ENCODE measurements around the gene CEMP1.
"Not testable (repeated sequence)": the region's sequence is repeated elsewhere in the genome, so short reads cannot be mapped to it uniquely, and the experiment has no call there.

The CEMP1 gene, protein sequence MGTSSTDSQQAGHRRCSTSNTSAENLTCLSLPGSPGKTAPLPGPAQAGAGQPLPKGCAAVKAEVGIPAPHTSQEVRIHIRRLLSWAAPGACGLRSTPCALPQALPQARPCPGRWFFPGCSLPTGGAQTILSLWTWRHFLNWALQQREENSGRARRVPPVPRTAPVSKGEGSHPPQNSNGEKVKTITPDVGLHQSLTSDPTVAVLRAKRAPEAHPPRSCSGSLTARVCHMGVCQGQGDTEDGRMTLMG

DNA sequence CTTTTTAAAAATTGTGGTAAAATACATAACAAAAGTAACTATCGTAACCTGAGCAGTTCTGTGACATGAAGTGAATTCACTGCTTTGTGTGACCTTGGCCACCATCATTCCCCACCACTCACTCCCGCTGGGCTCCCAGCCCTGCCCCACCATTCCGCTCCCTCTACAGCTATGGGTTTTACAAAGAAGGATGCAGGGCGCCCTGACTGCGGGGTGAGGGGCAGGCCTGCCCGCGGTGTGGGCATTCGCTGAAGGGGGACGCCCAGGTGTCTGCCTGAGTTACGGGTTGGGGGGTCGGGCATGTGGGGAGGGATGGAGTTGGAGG is at the start of gene CEMP1:
TSS of gene CEMP1 (minus strand) at position 38 of the 325 bp plus-strand sequence. CDS start 335 bp downstream, outside the sequence.
- no peak for DNase-seq

DNA sequence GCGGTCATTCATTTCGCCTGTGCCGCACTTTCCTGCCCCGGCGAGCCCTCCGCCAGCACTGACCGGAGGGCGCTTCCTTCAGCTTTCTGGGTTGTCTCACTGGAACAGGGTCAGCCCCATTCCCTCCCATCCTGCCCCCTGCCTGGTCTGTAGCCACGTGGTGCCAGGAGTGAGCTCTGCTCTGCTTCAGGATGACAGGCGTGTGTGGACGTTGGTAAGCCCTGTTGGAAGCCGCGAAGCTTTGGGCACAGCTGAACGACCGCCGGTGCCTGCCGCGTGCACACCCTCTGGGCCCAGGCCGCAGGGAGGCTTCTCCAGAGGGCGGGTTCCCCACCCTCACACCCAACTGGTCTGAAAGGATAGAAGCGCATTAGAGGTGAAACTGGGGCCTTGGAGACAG is 49.6 kb upstream of the CEMP1 start:
- DNase-seq = not testable (repeated sequence)

GRCh38 chr16:2580143-2580542 is 48.9 kb upstream of the CEMP1 start:
- DNase-seq = not testable (repeated sequence)

- not testable (repeated sequence) for DNase-seq
Observed at GRCh38 chr16:2578905-2579304, 47.7 kb upstream of the CEMP1 start.

DNA sequence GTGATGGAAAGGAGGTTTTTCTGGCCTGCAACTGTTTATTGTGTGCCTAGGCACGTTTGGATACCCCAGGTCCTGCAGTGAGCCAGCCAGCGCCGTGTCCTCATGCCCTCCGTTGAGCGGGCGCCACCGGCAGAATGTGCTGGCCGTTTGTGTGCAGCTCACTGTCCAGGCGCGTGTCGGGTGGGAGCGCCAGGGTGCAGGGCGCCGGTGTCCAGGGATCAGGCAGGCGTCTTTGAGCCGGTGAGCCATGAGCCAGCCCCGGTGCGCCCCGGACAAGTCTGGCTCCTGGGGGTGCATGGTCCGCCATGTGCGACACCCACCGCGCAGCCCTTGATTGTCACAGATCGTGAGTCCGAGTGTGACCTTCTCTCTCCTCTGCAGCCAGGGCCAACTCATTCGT is 45.8 kb upstream of the CEMP1 start:
- DNase-seq = not testable (repeated sequence)

- not testable (repeated sequence) for DNase-seq
Observed at GRCh38 chr16:2575839-2576238, 44.6 kb upstream of the CEMP1 start.

DNA sequence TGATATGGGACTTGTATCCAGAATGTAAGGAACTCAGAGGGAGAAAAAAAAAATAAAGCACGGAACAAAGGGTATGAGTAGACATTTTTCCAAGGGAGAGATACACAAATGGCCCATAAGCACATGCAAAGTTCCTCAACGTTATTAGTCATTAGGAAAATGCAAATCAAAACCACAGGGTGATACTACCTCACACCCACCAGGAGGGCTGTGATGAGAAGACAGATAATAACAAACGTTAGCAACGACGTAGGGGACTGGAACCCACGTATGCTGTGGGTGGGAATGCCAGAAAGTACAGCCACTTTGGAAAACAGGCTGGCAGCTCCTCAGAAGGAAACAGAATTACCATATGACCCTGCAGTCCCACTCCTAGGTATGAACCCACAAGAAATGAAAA is 41.5 kb upstream of the CEMP1 start:
- DNase-seq = not testable (repeated sequence)

- not testable (repeated sequence) for DNase-seq
Observed at GRCh38 chr16:2568573-2568972, 37.4 kb upstream of the CEMP1 start.

DNA sequence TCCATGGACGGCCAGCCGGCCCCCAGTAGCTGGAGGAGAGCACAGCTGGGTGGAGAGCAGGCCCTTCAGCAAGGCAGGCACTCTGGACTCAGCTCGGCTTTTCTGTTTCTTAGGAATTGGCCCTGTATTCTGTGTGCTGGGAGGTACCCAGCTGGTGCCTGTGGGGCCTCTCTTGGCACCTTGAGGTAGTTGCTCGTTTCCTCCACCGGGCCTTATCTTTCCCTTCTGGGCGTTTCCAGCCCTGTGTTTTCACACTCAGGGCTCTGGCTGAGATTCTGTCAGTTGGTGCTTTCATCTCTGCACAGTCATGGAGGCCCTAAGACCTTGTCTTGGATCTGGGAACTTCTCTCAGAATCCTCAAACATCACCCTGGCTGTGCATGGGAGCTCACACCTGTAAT is 36.3 kb upstream of the CEMP1 start:
- DNase-seq = not testable (repeated sequence)

DNA sequence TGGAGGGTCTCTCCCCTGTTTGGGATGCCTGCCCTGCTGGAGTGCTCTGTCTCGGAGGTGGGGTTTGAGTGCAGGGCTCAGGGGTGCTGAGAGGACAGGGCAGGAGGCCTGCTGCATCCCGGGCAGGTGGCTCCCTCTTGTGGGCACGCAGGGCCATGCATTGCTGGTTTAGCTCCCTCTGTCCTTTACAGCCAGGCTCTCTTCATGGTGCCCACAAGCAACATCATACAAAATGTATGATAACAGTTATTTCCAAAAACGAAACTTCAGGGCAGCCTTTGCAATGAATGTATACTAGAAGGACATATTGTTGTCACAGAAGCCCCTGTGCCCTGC is 29.6 kb upstream of the CEMP1 start:
- peak; percentile 76 for DNase-seq

- DNase-seq = not testable (repeated sequence)
Observed at GRCh38 chr16:2560131-2560797, 29.1 kb upstream of the CEMP1 start.

DNA sequence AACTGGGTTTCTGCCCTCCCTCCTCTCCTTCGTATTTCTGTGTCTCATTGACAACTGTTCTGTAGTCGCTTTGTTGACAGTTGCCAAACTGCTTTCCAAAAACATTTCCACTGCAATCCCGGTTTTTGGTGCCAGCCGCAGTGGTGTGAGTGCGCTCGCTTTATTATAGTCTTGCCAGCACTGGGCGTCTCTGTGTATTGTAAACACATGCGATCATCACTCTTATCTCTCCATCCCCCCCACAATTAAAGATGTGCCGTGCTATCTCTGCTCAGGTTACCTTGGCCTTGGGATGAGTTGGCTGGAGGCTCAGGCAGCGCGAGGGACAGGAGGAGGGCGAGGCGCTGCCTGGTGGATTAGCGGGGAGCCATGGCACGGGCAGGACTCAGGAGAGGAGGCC is 25.9 kb upstream of the CEMP1 start:
- not testable (repeated sequence) for DNase-seq

DNA sequence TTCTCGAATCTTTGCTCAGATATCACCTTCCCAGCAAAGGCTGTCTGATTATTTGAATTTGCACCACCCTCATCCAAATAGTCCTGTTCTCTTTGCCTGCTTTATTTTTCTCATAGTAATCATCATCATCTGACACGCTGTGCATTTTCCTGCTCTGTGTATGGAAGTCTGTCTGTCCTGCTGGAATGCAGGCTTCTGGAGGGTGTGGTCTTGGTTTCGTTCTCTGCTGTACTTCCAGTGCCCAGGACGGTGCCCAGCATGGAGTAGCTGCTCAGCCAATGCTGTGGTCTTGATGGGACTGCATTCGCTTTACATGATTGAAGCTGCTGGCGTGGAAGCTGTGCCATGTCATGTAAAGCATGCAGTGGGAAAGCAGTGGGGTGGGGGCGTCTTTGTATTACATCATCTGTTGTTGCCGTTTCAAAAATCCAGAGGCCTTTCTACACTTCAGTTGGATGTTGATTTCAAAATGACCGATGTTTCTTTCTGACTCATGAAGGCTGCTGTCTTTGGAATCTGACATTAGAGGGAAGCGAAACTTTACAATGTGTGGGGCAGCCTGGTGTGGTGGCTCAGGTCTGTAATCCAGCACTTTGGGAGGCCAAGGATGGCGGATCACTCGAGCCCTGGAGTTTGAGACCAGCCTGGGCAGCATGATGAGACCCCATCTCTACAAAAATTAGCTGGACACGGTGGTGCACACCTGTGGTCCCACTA is 23.7 kb upstream of the CEMP1 start:
- not testable (repeated sequence) for DNase-seq

GRCh38 chr16:2551420-2551889 is 20.2 kb upstream of the CEMP1 start:
- DNase-seq = not testable (repeated sequence)

GRCh38 chr16:2550283-2550878 is 19.2 kb upstream of the CEMP1 start:
- DNase-seq = not testable (repeated sequence)

DNA sequence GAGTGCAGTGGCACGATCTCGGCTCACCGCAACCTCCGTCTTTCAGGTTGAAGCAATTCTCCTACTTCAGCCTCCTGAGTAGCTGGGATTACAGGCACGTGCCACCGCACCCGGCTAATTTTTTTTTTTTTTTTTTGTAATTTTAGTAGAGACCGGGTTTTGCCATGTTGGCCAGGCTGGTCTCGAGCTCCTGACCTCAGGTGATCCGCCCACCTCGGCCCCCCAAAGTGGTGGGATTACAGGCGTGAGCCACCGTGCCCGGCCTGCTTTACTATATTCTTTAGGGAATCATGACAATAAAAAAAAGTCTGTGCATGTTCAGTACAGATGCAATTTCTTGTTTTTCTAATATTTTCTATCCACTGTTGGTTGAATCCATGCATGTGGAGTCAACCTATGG is 12.6 kb upstream of the CEMP1 start:
- DNase-seq = not testable (repeated sequence)

DNA sequence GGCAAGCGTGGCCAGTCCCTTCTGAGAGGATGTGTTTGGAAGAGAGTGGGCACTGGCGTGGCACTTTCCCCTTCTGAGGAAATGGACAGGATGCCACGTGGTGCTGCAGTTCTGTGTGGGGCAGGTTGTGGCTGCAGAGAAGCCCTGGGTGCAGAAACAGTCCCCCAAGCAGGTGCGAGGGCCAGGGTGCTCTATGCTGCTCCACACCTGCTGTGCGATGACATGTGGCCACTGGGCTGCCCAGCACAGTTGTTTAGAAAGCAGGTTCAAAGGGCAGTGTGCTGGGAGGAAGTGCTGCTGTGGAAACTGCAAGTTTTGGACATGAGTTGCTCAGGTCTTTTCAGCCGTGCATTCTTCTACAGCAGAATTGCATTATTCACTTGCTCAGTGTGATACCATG is 10.2 kb upstream of the CEMP1 start:
- not testable (repeated sequence) for DNase-seq

DNA sequence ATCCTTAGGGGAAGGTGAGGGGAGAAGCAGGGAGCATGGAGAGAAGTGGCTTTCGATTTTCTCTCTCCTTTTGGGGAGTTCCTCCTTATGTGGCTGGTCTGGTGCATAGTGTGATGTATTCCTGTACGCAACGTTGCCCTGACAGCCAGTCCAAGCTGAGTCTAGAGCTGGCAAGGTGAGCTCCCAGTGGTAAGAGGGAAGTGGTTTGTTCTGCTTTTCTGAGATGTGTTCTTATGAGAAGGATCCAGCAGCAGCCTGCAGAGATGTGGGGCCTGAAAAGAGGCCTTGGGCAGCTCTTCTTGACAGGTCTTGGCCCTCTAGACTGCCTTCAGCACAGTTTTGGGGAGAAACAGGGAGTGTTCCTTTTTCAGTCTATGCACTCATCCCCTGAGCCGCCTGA is 9.7 kb upstream of the CEMP1 start:
- DNase-seq = not testable (repeated sequence)

- peak; percentile 50 for DNase-seq
Observed at GRCh38 chr16:2539845-2540458, 8.7 kb upstream of the CEMP1 start.

GRCh38 chr16:2539192-2539844 is 8.1 kb upstream of the CEMP1 start:
- DNase-seq = not testable (repeated sequence)

DNA sequence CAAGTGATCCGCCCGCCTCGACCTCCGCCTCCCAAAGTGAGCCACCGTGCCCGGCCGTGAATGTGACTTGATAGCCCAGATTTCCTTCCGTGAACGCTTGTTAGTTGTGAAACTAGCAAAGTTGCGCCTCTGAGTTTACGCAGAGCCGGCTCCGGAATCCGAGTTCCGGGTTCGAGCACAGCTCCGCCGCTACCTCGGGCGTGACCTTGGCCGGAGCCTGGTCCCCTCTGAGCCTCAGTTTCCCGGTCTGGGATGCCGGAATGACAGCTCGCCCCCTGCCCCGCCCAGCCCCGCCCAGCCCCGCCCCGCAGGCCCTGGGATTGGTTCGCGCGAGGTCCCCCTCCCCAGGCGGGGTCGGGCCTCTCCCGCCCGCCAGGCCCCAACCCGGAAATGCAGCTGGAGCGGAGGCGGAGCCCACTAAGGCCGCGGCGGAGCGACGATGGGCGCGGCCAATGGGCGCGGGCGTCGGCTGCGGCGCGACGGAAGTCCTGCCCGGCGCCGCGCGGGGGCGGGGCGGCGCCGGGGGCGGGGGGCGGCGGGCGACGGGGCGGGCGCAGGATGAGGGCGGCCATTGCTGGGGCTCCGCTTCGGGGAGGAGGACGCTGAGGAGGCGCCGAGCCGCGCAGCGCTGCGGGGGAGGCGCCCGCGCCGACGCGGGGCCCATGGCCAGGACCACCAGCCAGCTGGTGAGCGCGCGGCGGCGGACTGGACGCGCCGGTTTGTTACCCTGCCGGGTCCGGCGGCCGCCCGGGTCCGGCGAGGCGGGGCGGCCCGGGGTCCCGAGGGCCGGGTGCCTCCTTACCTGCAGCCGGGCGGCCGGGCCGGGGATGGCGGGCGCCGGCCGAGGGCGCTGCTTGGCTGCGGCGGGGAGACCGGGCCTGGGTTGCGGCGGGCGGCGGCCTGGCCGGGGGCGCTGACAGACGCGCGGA is 6.5 kb upstream of the CEMP1 start, which contains the start of gene PDPK1:
TSS of gene PDPK1 (plus strand) at position 571 of the 929 bp plus-strand sequence. CDS start at position 663, 92 bp downstream.
- peak; percentile 96 for DNase-seq

Measured in CD4-positive, alpha-beta T cell treated with Interleukin-17A for 1 hour (primary cell).